KBM-7 (cell line): ENCODE data around the gene BPIFB3.

Source experiments
- DNase-seq: peaks from one replicate; pipeline ENCODE4 v3.0.0-alpha.2; 2015
- in situ Hi-C: fragments of 300-500 bp; cut with MboI; formaldehyde crosslinking; loops from 2 replicates; pipeline ENCODE4 v1.14.3; 2020; ENCODE audit warnings: low sequenced_read_pairs, low pct_unique_long_range_greater_than_20kb, mixed read lengths

The BPIFB3 gene

GRCh38 chr20:33054381-33054780 lies 678 bp downstream of the BPIFB3 start:
- DNase-seq: no peak
- in situ Hi-C loops: no loop called here

GRCh38 chr20:33054791-33055190 lies 1.1 kb downstream of the BPIFB3 start:
- in situ Hi-C loops: no loop called here

GRCh38 chr20:33059136-33059535 lies 5.4 kb downstream of the BPIFB3 start:
- no peak for DNase-seq
- in situ Hi-C loops: no loop called here

More at GRCh38 chr20:33054791-33055190, 1.1 kb downstream of the BPIFB3 start:
- no peak for DNase-seq

- in situ Hi-C loops: no loop called here
- no peak for DNase-seq
These were observed 6.2 kb downstream of the BPIFB3 start for GRCh38 chr20:33059741-33060390.

GRCh38 chr20:33061658-33062028 lies 7.9 kb downstream of the BPIFB3 start:
- DNase-seq: no peak
- in situ Hi-C loops: no loop called here

GRCh38 chr20:33062105-33062824 lies 8.6 kb downstream of the BPIFB3 start:
- DNase-seq: no peak
- in situ Hi-C loops: no loop called here

GRCh38 chr20:33062825-33063149 lies 9.1 kb downstream of the BPIFB3 start:
- in situ Hi-C loops: no loop called here
- DNase-seq: no peak

- DNase-seq: no peak
These were observed 9.6 kb downstream of the BPIFB3 start for GRCh38 chr20:33063271-33063670.

GRCh38 chr20:33064572-33065287 lies 11.0 kb downstream of the BPIFB3 start:
- in situ Hi-C loops: no loop called here

More at GRCh38 chr20:33063271-33063670, 9.6 kb downstream of the BPIFB3 start:
- in situ Hi-C loops: no loop called here

GRCh38 chr20:33065785-33066184 lies 12.1 kb downstream of the BPIFB3 start:
- no peak for DNase-seq
- in situ Hi-C loops: no loop called here

More at GRCh38 chr20:33064572-33065287, 11.0 kb downstream of the BPIFB3 start:
- no peak for DNase-seq

GRCh38 chr20:33067806-33068205 lies 14.1 kb downstream of the BPIFB3 start:
- no peak for DNase-seq
- in situ Hi-C loops: no loop called here

- in situ Hi-C loops: no loop called here
- no peak for DNase-seq
These were observed 14.7 kb downstream of the BPIFB3 start for GRCh38 chr20:33068251-33068939.

GRCh38 chr20:33069673-33070072 lies 16.0 kb downstream of the BPIFB3 start:
- in situ Hi-C loops: no loop called here
- no peak for DNase-seq

- in situ Hi-C loops: no loop called here
- no peak for DNase-seq
These were observed 16.7 kb downstream of the BPIFB3 start for GRCh38 chr20:33070111-33071053.

- no peak for DNase-seq
- in situ Hi-C loops: no loop called here
These were observed 17.5 kb downstream of the BPIFB3 start for GRCh38 chr20:33071198-33071597.

GRCh38 chr20:33072362-33072761 lies 18.7 kb downstream of the BPIFB3 start:
- no peak for DNase-seq
- in situ Hi-C loops: no loop called here

GRCh38 chr20:33072813-33073212 lies 19.1 kb downstream of the BPIFB3 start:
- in situ Hi-C loops: no loop called here
- DNase-seq: no peak

GRCh38 chr20:33074675-33075074 lies 21.0 kb downstream of the BPIFB3 start:
- in situ Hi-C loops: no loop called here
- no peak for DNase-seq

- in situ Hi-C loops: no loop called here
- no peak for DNase-seq
These were observed 21.6 kb downstream of the BPIFB3 start for GRCh38 chr20:33075281-33075680.
